Neural progenitor cell (in vitro differentiated cells): Measurements from ENCODE around the gene HMCN1. TPM values are rescaled to one million over a fixed set of nuclear protein-coding genes. Genes with fewer than 3 reads are reported as not detected.

Experiments used
- DNase-seq: peaks from one replicate; pipeline ENCODE4 v3.0.0-alpha.2; 2016; ENCODE audit warnings: low spot score
- H2AFZ ChIP-seq: fragments of 200-600 bp; sonication (generic); replicated peaks from 2 replicates; pipeline ENCODE4 v1.6.1; 2016; ENCODE audit warnings: antibody characterized with exemption
- H3F3A ChIP-seq: fragments of 200-600 bp; sonication (generic); 2 replicates; pipeline ENCODE4 v1.6.1; 2016; ENCODE audit warnings: antibody characterized with exemption, low read depth
- H3K27ac ChIP-seq: fragments of 200-600 bp; sonication (generic); 2 replicates; pipeline ENCODE4 v1.5.1; 2016; ENCODE audit warnings: mild to moderate bottlenecking
- H3K27me3 ChIP-seq: fragments of 200-600 bp; sonication (generic); 2 replicates; pipeline ENCODE4 v1.6.1; 2016; ENCODE audit warnings: mild to moderate bottlenecking, moderate library complexity
- H3K36me3 ChIP-seq: fragments of 200-600 bp; sonication (generic); 2 replicates; pipeline ENCODE4 v1.5.1; 2016
- H3K4me1 ChIP-seq: fragments of 200-600 bp; sonication (generic); 2 replicates; pipeline ENCODE4 v1.6.1; 2016; ENCODE audit warnings: mixed run types
- H3K4me2 ChIP-seq: fragments of 200-600 bp; sonication (generic); 2 replicates; pipeline ENCODE4 v1.6.1; 2016
- H3K4me3 ChIP-seq: fragments of 200-600 bp; sonication (generic); 2 replicates; pipeline ENCODE4 v1.5.1; 2016
- H3K79me2 ChIP-seq: fragments of 200-600 bp; sonication (generic); 2 replicates; pipeline ENCODE4 v1.6.1; 2016; ENCODE audit warnings: low read depth
- H3K9ac ChIP-seq: fragments of 200-600 bp; sonication (generic); 2 replicates; pipeline ENCODE4 v1.6.1; 2016
- H3K9me3 ChIP-seq: fragments of 200-600 bp; sonication (generic); 2 replicates; pipeline ENCODE4 v1.5.1; 2016; ENCODE audit warnings: low read depth
- H4K20me1 ChIP-seq: fragments of 200-600 bp; sonication (generic); 2 replicates; pipeline ENCODE4 v1.6.1; 2016; ENCODE audit warnings: low read depth
- H3K27ac Mint-ChIP-seq: 3 replicates; pipeline ENCODE4 v1.8.0; 2021; ENCODE audit warnings: mixed read lengths
- H3K27me3 Mint-ChIP-seq: 2 replicates; pipeline ENCODE4 v1.8.0; 2022; ENCODE audit warnings: low read depth, mild to moderate bottlenecking, inconsistent platforms, moderate library complexity, mixed read lengths; ENCODE audit not compliant: insufficient read depth
- H3K36me3 Mint-ChIP-seq: 3 replicates; pipeline ENCODE4 v1.8.0; 2021; ENCODE audit warnings: mixed read lengths
- H3K4me1 Mint-ChIP-seq: 3 replicates; pipeline ENCODE4 v1.8.0; 2021; ENCODE audit warnings: mixed read lengths
- H3K4me3 Mint-ChIP-seq: 3 replicates; pipeline ENCODE4 v1.8.0; 2021; ENCODE audit warnings: mild to moderate bottlenecking, moderate library complexity, mixed read lengths
- H3K9me3 Mint-ChIP-seq: 3 replicates; pipeline ENCODE4 v1.8.0; 2020; ENCODE audit warnings: mixed read lengths
- CTCF ChIP-seq: fragments of 200-600 bp; sonication (generic); IDR thresholded peaks from 2 replicates; pipeline ENCODE4 v1.5.1; 2017; ENCODE audit warnings: antibody characterized with exemption, mild to moderate bottlenecking
- EZH2 ChIP-seq: fragments of 200-600 bp; sonication (generic); IDR thresholded peaks from 2 replicates; pipeline ENCODE4 v1.6.1; 2017; ENCODE audit warnings: antibody characterized with exemption, mild to moderate bottlenecking, moderate library complexity
- EZH2phosphoT487 ChIP-seq: fragments of 200-600 bp; sonication (generic); IDR thresholded peaks from 2 replicates; pipeline ENCODE4 v1.6.1; 2017; ENCODE audit warnings: antibody characterized with exemption
- total RNA-seq: library from RNA; depleted of rRNA; stranded (reverse); fragments of >200 nt; gene quantifications from 2 replicates; pipeline ENCODE4 v1.2.3, GENCODE V29; 2015; ENCODE audit warnings: low replicate concordance

The HMCN1 gene
- total RNA-seq, 1 donor from 2014 or later, result 26.4 TPM

GRCh38 chr1:185767508-185768120 is 33.4 kb downstream of the HMCN1 start:
- Mint-ChIP-seq H3K4me3 (no peak overlapping the region), H3K9me3 (no peaks in the 10 kb centered on the region)

GRCh38 chr1:185768371-185768770 is 34.2 kb downstream of the HMCN1 start:
- H3K27me3 ChIP-seq, result no peaks in the 10 kb centered on the region
- H3K4me3 Mint-ChIP-seq, result no peak overlapping the region
- H3K4me1 ChIP-seq, result no peaks in the 10 kb centered on the region
- peaks cover 2% of the 10 kb centered on the region for H3K27me3 Mint-ChIP-seq
- H3K79me2 ChIP-seq, result no peaks in the 10 kb centered on the region
- H3K27ac ChIP-seq, result no peak overlapping the region
- H3K36me3 Mint-ChIP-seq, result no peaks in the 10 kb centered on the region
- no peak overlapping the region for H3K9ac ChIP-seq
- H4K20me1 ChIP-seq, result no peaks in the 10 kb centered on the region
- no peak for DNase-seq
- TF ChIP-seq EZH2phosphoT487, result no peak
- TF ChIP-seq CTCF, result no peak
- no peak for TF ChIP-seq EZH2
- no peak overlapping the region for H3K4me2 ChIP-seq
- H3K27ac Mint-ChIP-seq, result no peak overlapping the region
- no peak overlapping the region for H2AFZ ChIP-seq
- no peaks in the 10 kb centered on the region for H3K9me3 ChIP-seq
- H3K4me3 ChIP-seq, result no peak overlapping the region
- no peaks in the 10 kb centered on the region for H3K4me1 Mint-ChIP-seq
- H3F3A ChIP-seq, result no peaks in the 10 kb centered on the region
- no peaks in the 10 kb centered on the region for H3K36me3 ChIP-seq
- no peaks in the 10 kb centered on the region for H3K9me3 Mint-ChIP-seq

More at GRCh38 chr1:185767508-185768120, 33.4 kb downstream of the HMCN1 start:
- H3K9ac ChIP-seq, result no peak overlapping the region
- peaks cover 2% of the 10 kb centered on the region for H3K27me3 Mint-ChIP-seq
- no peaks in the 10 kb centered on the region for H3K27me3 ChIP-seq
- no peak overlapping the region for H3K4me3 ChIP-seq
- TF ChIP-seq EZH2phosphoT487 (no peak), CTCF (no peak), EZH2 (no peak)
- no peak for DNase-seq
- no peaks in the 10 kb centered on the region for H3K36me3 ChIP-seq
- no peak overlapping the region for H3K27ac Mint-ChIP-seq
- H3K9me3 ChIP-seq, result no peaks in the 10 kb centered on the region
- H4K20me1 ChIP-seq, result peaks cover 3% of the 10 kb centered on the region
- H3K4me2 ChIP-seq, result no peak overlapping the region
- no peak overlapping the region for H3K27ac ChIP-seq
- no peaks in the 10 kb centered on the region for H3K4me1 ChIP-seq
- H3K79me2 ChIP-seq, result no peaks in the 10 kb centered on the region
- H2AFZ ChIP-seq, result no peak overlapping the region
- no peaks in the 10 kb centered on the region for H3F3A ChIP-seq
- no peaks in the 10 kb centered on the region for H3K36me3 Mint-ChIP-seq
- H3K4me1 Mint-ChIP-seq, result no peaks in the 10 kb centered on the region

GRCh38 chr1:185769136-185769535 is 34.9 kb downstream of the HMCN1 start:
- Histone ChIP-seq H4K20me1 (no peaks in the 10 kb centered on the region), H3K4me2 (no peak overlapping the region), H3K27ac (no peak overlapping the region), H3K4me1 (no peaks in the 10 kb centered on the region), H3K4me3 (no peak overlapping the region), H3K79me2 (no peaks in the 10 kb centered on the region), H2AFZ (no peak overlapping the region), H3F3A (no peaks in the 10 kb centered on the region), H3K36me3 (no peaks in the 10 kb centered on the region), H3K9ac (no peak overlapping the region), H3K9me3 (no peaks in the 10 kb centered on the region), H3K27me3 (no peaks in the 10 kb centered on the region)
- Mint-ChIP-seq H3K27me3 (peaks cover 2% of the 10 kb centered on the region), H3K36me3 (no peaks in the 10 kb centered on the region), H3K27ac (no peak overlapping the region), H3K4me3 (no peak overlapping the region), H3K9me3 (no peaks in the 10 kb centered on the region), H3K4me1 (peaks cover 7% of the 10 kb centered on the region)
- TF ChIP-seq EZH2phosphoT487 (no peak), EZH2 (no peak), CTCF (no peak)
- no peak for DNase-seq
